NCI-H446 (cell line): ENCODE results near the gene PGM1.

ENCODE experiments used
- DNase-seq, 2 experiments: peaks; one replicate each; lab custom pipeline; 2025; lab: John Stamatoyannopoulos, UW

Gene PGM1

GRCh38 chr1:63701187-63701586 lies 108.0 kb downstream of the PGM1 start:
- DNase-seq: peak in 1 of 2 experiments; percentile 15

- DNase-seq: peak in 1 of 2 experiments; percentile 13
These were observed 110.5 kb downstream of the PGM1 start for GRCh38 chr1:63703701-63704107.

- no peak for DNase-seq
These were observed 111.2 kb downstream of the PGM1 start for GRCh38 chr1:63704443-63704842.

- no peak for DNase-seq
These were observed 111.9 kb downstream of the PGM1 start for GRCh38 chr1:63705078-63705477.

GRCh38 chr1:63709267-63709828 lies 116.1 kb downstream of the PGM1 start:
- no peak for DNase-seq
